GM18951 (cell line): ENCODE data around the gene TUT7.

Experiments used
- POLR2A ChIP-seq: IDR thresholded peaks from 4 replicates; pipeline ENCODE4 v1.6.1; 2011; ENCODE audit warnings: mild to moderate bottlenecking; ENCODE audit not compliant: insufficient read length, insufficient read depth; ENCODE audit errors: extremely low read depth
- in situ Hi-C: fragments of 300-500 bp; cut with MboI; formaldehyde crosslinking; loops from one replicate; pipeline ENCODE4 v1.12.0; 2022; ENCODE audit warnings: low sequenced_read_pairs, mixed read lengths, inconsistent platforms; ENCODE audit not compliant: unreplicated experiment

TUT7 gene

GRCh38 chr9:86355814-86356213 is 1.6 kb upstream of the TUT7 start:
- in situ Hi-C loops, result no loop called here
- TF ChIP-seq POLR2A, result no peak

GRCh38 chr9:86354818-86355309 is 654 bp upstream of the TUT7 start:
- no peak for TF ChIP-seq POLR2A
- in situ Hi-C loops, result no loop called here

GRCh38 chr9:86353655-86354010 is 577 bp downstream of the TUT7 start:
- in situ Hi-C loops, result no loop called here
- TF ChIP-seq POLR2A, result no peak

- in situ Hi-C loops, result no loop called here
- TF ChIP-seq POLR2A, result no peak
Observed at GRCh38 chr9:86352440-86353077, 1.7 kb downstream of the TUT7 start.

GRCh38 chr9:86351880-86352279 is 2.3 kb downstream of the TUT7 start:
- in situ Hi-C loops, result no loop called here
- TF ChIP-seq POLR2A, result no peak

GRCh38 chr9:86350006-86350760 is 4.0 kb downstream of the TUT7 start:
- in situ Hi-C loops, result no loop called here
- no peak for TF ChIP-seq POLR2A

GRCh38 chr9:86349271-86349670 is 4.9 kb downstream of the TUT7 start:
- TF ChIP-seq POLR2A, result no peak
- in situ Hi-C loops, result no loop called here

- in situ Hi-C loops, result no loop called here
- no peak for TF ChIP-seq POLR2A
Observed at GRCh38 chr9:86347991-86348390, 6.2 kb downstream of the TUT7 start.

- in situ Hi-C loops, result no loop called here
- no peak for TF ChIP-seq POLR2A
Observed at GRCh38 chr9:86344818-86345217, 9.4 kb downstream of the TUT7 start.

- in situ Hi-C loops, result no loop called here
- TF ChIP-seq POLR2A, result no peak
Observed at GRCh38 chr9:86342269-86342668, 11.9 kb downstream of the TUT7 start.

GRCh38 chr9:86341007-86341491 is 13.2 kb downstream of the TUT7 start:
- in situ Hi-C loops, result no loop called here

GRCh38 chr9:86340356-86341006 is 13.7 kb downstream of the TUT7 start:
- in situ Hi-C loops, result no loop called here
- TF ChIP-seq POLR2A, result no peak

More at GRCh38 chr9:86341007-86341491, 13.2 kb downstream of the TUT7 start:
- no peak for TF ChIP-seq POLR2A

- in situ Hi-C loops, result no loop called here
- TF ChIP-seq POLR2A, result no peak
Observed at GRCh38 chr9:86337469-86338108, 16.6 kb downstream of the TUT7 start.

- in situ Hi-C loops, result no loop called here
- no peak for TF ChIP-seq POLR2A
Observed at GRCh38 chr9:86336058-86336457, 18.2 kb downstream of the TUT7 start.

GRCh38 chr9:86333651-86334050 is 20.6 kb downstream of the TUT7 start:
- in situ Hi-C loops, result no loop called here
- TF ChIP-seq POLR2A, result no peak
